HAP-1 (cell line): ENCODE data around the gene IGFBP2.

Experiments used
- DNase-seq, 2 experiments: peaks; one replicate each; pipeline ENCODE4 v3.0.0-alpha.2; 2016 to 2020; ENCODE audit warnings: low spot score in 2 of 2
- H3K27me3 ChIP-seq: fragments of 250-450 bp; sonication (Bioruptor Pico); 2 replicates; pipeline ENCODE4 v1.5.1; 2020; ENCODE audit warnings: low read depth, mild to moderate bottlenecking, moderate library complexity
- H3K36me3 ChIP-seq: fragments of 250-450 bp; sonication (Bioruptor Pico); replicated peaks from 2 replicates; pipeline ENCODE4 v1.5.1; 2020; ENCODE audit warnings: mild to moderate bottlenecking
- H3K4me1 ChIP-seq: fragments of 250-450 bp; sonication (Bioruptor Pico); 2 replicates; pipeline ENCODE4 v1.5.1; 2020; ENCODE audit warnings: mild to moderate bottlenecking
- H3K4me3 ChIP-seq: fragments of 250-450 bp; sonication (Bioruptor Pico); 2 replicates; pipeline ENCODE4 v1.5.1; 2020; ENCODE audit warnings: mild to moderate bottlenecking, moderate library complexity
- H3K9me3 ChIP-seq: fragments of 250-450 bp; sonication (Bioruptor Pico); 2 replicates; pipeline ENCODE4 v1.5.1; 2020; ENCODE audit warnings: mild to moderate bottlenecking, moderate library complexity
- in situ Hi-C: fragments of 300-500 bp; cut with MboI; formaldehyde crosslinking; loops from 3 replicates; pipeline ENCODE4 v1.14.3; 2020; ENCODE audit warnings: low sequenced_read_pairs, inconsistent platforms, mixed read lengths

Gene IGFBP2

GRCh38 chr2:216665717-216666116 lies 32.5 kb downstream of the IGFBP2 start:
- Histone ChIP-seq H3K4me1 (no peaks in the 10 kb centered on the region), H3K9me3 (no peaks in the 10 kb centered on the region), H3K36me3 (peaks cover 27% of the 10 kb centered on the region), H3K4me3 (no peak overlapping the region), H3K27me3 (no peaks in the 10 kb centered on the region)
- DNase-seq = no peak
- in situ Hi-C loops = loop anchor here (5.0 to 25.0 kb wide), 2 partner anchors 148 to 453 kb away; no protein-coding TSS in a partner anchor

GRCh38 chr2:216666461-216667233 lies 33.4 kb downstream of the IGFBP2 start:
- in situ Hi-C loops = loop anchor here (5.0 to 25.0 kb wide), 2 partner anchors 149 to 454 kb away; no protein-coding TSS in a partner anchor

GRCh38 chr2:216670266-216671080 lies 37.3 kb downstream of the IGFBP2 start:
- Histone ChIP-seq H3K36me3 (no peaks in the 10 kb centered on the region), H3K4me3 (no peak overlapping the region), H3K27me3 (no peaks in the 10 kb centered on the region), H3K9me3 (no peaks in the 10 kb centered on the region), H3K4me1 (no peaks in the 10 kb centered on the region)
- in situ Hi-C loops = loop anchor here (25.0 kb wide), 1 partner anchor 458 kb away; no protein-coding TSS in a partner anchor
- no peak for DNase-seq

More at GRCh38 chr2:216666461-216667233, 33.4 kb downstream of the IGFBP2 start:
- peak; percentile 49 to 78 for DNase-seq
- Histone ChIP-seq H3K36me3 (peaks cover 19% of the 10 kb centered on the region), H3K4me3 (no peak overlapping the region), H3K9me3 (no peaks in the 10 kb centered on the region), H3K27me3 (no peaks in the 10 kb centered on the region), H3K4me1 (no peaks in the 10 kb centered on the region)

- Histone ChIP-seq H3K27me3 (no peaks in the 10 kb centered on the region), H3K36me3 (no peaks in the 10 kb centered on the region), H3K4me1 (no peaks in the 10 kb centered on the region), H3K4me3 (no peak overlapping the region), H3K9me3 (no peaks in the 10 kb centered on the region)
- in situ Hi-C loops = loop anchor here (25.0 kb wide), 1 partner anchor 459 kb away; no protein-coding TSS in a partner anchor
- no peak for DNase-seq
These were observed 37.8 kb downstream of the IGFBP2 start for GRCh38 chr2:216671081-216671411.

GRCh38 chr2:216671791-216672343 lies 38.6 kb downstream of the IGFBP2 start:
- Histone ChIP-seq H3K36me3 (no peaks in the 10 kb centered on the region), H3K9me3 (no peaks in the 10 kb centered on the region), H3K4me1 (no peaks in the 10 kb centered on the region), H3K4me3 (no peak overlapping the region), H3K27me3 (no peaks in the 10 kb centered on the region)
- in situ Hi-C loops = loop anchor here (25.0 kb wide), 1 partner anchor 460 kb away; no protein-coding TSS in a partner anchor
- no peak for DNase-seq

- DNase-seq = no peak
- Histone ChIP-seq H3K4me1 (no peaks in the 10 kb centered on the region), H3K4me3 (no peak overlapping the region), H3K36me3 (no peaks in the 10 kb centered on the region), H3K27me3 (no peaks in the 10 kb centered on the region), H3K9me3 (no peaks in the 10 kb centered on the region)
- in situ Hi-C loops = loop anchor here (25.0 kb wide), 1 partner anchor 460 kb away; no protein-coding TSS in a partner anchor
These were observed 39.2 kb downstream of the IGFBP2 start for GRCh38 chr2:216672466-216672865.

- no peaks in the 10 kb centered on the region for H3K4me1 ChIP-seq
- H3K4me3 ChIP-seq = no peak overlapping the region
- no peaks in the 10 kb centered on the region for H3K9me3 ChIP-seq
- no peaks in the 10 kb centered on the region for H3K36me3 ChIP-seq
- in situ Hi-C loops = loop anchor here (25.0 kb wide), 1 partner anchor 461 kb away; no protein-coding TSS in a partner anchor
- H3K27me3 ChIP-seq = no peaks in the 10 kb centered on the region
- no peak for DNase-seq
These were observed 39.8 kb downstream of the IGFBP2 start for GRCh38 chr2:216673021-216673420.

GRCh38 chr2:216673609-216674008 lies 40.4 kb downstream of the IGFBP2 start:
- DNase-seq = no peak
- in situ Hi-C loops = loop anchor here (25.0 kb wide), 1 partner anchor 461 kb away; no protein-coding TSS in a partner anchor
- Histone ChIP-seq H3K4me3 (no peak overlapping the region), H3K27me3 (no peaks in the 10 kb centered on the region), H3K9me3 (no peaks in the 10 kb centered on the region), H3K36me3 (no peaks in the 10 kb centered on the region), H3K4me1 (no peaks in the 10 kb centered on the region)

GRCh38 chr2:216674376-216674775 lies 41.2 kb downstream of the IGFBP2 start:
- no peaks in the 10 kb centered on the region for H3K36me3 ChIP-seq
- in situ Hi-C loops = loop anchor here (25.0 kb wide), 1 partner anchor 462 kb away; no protein-coding TSS in a partner anchor

GRCh38 chr2:216676630-216677029 lies 43.4 kb downstream of the IGFBP2 start:
- in situ Hi-C loops = no loop called here
- H3K27me3 ChIP-seq = no peaks in the 10 kb centered on the region
- H3K4me3 ChIP-seq = no peak overlapping the region
- no peaks in the 10 kb centered on the region for H3K4me1 ChIP-seq
- H3K9me3 ChIP-seq = no peaks in the 10 kb centered on the region
- no peaks in the 10 kb centered on the region for H3K36me3 ChIP-seq
- no peak for DNase-seq

More at GRCh38 chr2:216674376-216674775, 41.2 kb downstream of the IGFBP2 start:
- Histone ChIP-seq H3K27me3 (no peaks in the 10 kb centered on the region), H3K4me1 (no peaks in the 10 kb centered on the region), H3K4me3 (no peak overlapping the region), H3K9me3 (no peaks in the 10 kb centered on the region)
- no peak for DNase-seq

GRCh38 chr2:216677439-216678097 lies 44.3 kb downstream of the IGFBP2 start:
- Histone ChIP-seq H3K27me3 (no peaks in the 10 kb centered on the region), H3K4me3 (no peak overlapping the region), H3K4me1 (no peaks in the 10 kb centered on the region), H3K36me3 (no peaks in the 10 kb centered on the region), H3K9me3 (no peaks in the 10 kb centered on the region)
- in situ Hi-C loops = no loop called here
- DNase-seq = no peak

GRCh38 chr2:216678098-216678465 lies 44.9 kb downstream of the IGFBP2 start:
- Histone ChIP-seq H3K27me3 (no peaks in the 10 kb centered on the region), H3K4me3 (no peak overlapping the region), H3K4me1 (no peaks in the 10 kb centered on the region), H3K9me3 (no peaks in the 10 kb centered on the region), H3K36me3 (no peaks in the 10 kb centered on the region)
- DNase-seq = no peak
- in situ Hi-C loops = no loop called here
